ENCODE results near the gene DLX1. TPM values are rescaled to one million over a fixed set of nuclear protein-coding genes. Genes with fewer than 3 reads are reported as not detected.

DLX1 gene
- total and polyA plus RNA-seq, 2 of the 8 experiments (the other 6 are each of a cell fraction or from before 2014, with no cell fraction given), result 0.11 TPM; not detected in 1

- TF ChIP-seq RNF2 (IDR thresholded peaks at IDR 0.05; ENCODE audit: borderline replicate concordance, low read depth, low read length, missing control alignments, poor library complexity, severe bottlenecking) (peak; percentile 90), POLR2AphosphoS5 (IDR thresholded peaks at IDR 0.05; ENCODE audit: low read depth, low read length) (no peak), TBP (IDR thresholded peaks at IDR 0.05; ENCODE audit: low read depth, low read length) (no peak), TCF12 (IDR thresholded peaks at IDR 0.05; ENCODE audit: low read depth, low read length) (no peak), NRF1 (IDR thresholded peaks at IDR 0.05; ENCODE audit: low read depth, low read length) (no peak), ASH2L (IDR thresholded peaks at IDR 0.05; ENCODE audit: low read length) (peak; percentile 27), TEAD4 (IDR thresholded peaks at IDR 0.05; ENCODE audit: low read depth, low read length) (peak; percentile 39; the same call in 1 of the 2 replicates), POLR2A (IDR thresholded peaks at IDR 0.05; ENCODE audit: control extremely low read depth in 1 of 2, low read depth in 2 of 2, low read length in 2 of 2) (no peak), ATF3 (IDR thresholded peaks at IDR 0.05; ENCODE audit: insufficient read depth, low read depth, low read length) (peak; percentile 40; the same call in 1 of the 2 replicates), SUZ12 (IDR thresholded peaks at IDR 0.05; ENCODE audit: low read length) (peak; percentile 95), CBX8 (IDR thresholded peaks at IDR 0.05; ENCODE audit: borderline replicate concordance, low read depth, low read length) (no peak), SP2 (IDR thresholded peaks at IDR 0.05; ENCODE audit: low read length) (no peak), BCL11A (IDR thresholded peaks at IDR 0.05; ENCODE audit: low read depth in 2 of 2, low read length in 2 of 2) (no peak)
Measured at GRCh38 chr2:172098650-172099471, 13.6 kb downstream of the DLX1 start (continued).

All from H1 (cell line).